SKM-1 (cell line): ENCODE measurements around the gene ADM2.

Experiments
- DNase-seq: peaks from one replicate; lab custom pipeline; 2025; ENCODE audit not compliant: unreplicated experiment; lab: John Stamatoyannopoulos, UW

ADM2 gene

GRCh38 chr22:50523806-50524675 is 42.7 kb downstream of the ADM2 start:
- DNase-seq: no peak

DNA sequence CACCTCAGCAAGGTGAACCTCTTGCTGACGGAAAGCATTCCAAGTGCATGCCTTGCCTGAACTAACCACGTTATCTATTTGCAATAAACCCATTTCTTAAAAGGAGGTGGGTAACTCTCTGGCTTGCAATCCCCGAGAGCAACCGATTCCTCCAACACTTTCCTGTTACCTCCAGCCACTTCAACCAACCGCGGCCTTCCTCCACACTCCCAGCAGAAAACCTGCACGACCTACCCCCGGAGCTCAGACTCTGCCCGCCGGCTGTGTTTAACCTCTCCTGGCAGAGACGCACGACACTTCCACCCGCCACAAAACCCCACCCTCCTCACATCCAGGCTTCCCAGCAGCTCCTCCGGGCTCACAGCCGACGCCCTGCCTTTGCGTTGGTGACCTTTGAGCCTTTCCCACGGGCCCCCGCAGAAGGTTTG is 43.3 kb downstream of the ADM2 start:
- no peak for DNase-seq

- DNase-seq: peak; percentile 92
These were observed 43.9 kb downstream of the ADM2 start, which contains the start of gene SCO2 for GRCh38 chr22:50525104-50525857. Gene SCO2 (minus strand): TSS chr22:50525598. CDS start chr22:50524411, 1,187 bp downstream.

- no peak for DNase-seq
These were observed 44.4 kb downstream of the ADM2 start for GRCh38 chr22:50525858-50526107.

DNA sequence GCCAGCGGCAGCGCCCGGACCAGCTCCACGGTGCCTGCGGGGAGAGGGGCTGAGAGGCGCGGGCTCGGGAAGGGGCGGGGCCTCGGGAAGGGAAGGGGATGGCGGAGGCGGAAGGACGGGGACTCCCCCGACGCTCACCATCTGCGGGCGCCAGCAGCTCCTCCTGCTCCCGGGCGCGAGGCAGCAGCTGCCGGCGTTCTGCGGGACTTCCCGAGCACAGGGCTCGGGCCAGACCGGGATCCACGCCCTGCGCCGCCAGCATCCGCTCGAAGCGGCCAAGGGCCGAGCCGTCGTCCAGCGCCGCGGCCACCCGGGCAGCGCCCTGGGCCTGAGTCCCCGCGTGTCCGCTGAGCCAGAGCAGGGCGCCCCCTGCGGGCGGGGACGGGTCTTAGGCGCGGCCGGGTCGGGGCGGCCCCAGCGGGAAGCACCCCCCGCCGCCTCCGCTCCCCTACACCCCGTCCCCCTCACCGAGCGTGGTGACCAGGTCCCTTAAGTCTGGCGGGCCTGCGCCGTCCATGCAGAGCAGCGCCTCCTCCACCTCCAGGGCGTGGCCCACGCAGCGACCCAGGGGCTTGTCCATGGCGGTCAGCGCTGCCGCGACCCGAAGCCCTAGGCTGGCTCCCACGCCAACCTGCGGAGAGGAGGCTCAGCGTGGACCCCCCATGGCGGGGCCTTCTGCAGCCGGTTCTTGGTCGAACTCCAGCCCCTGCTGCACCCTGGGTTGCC is 44.9 kb downstream of the ADM2 start:
- DNase-seq: peak; percentile 58

- DNase-seq: peak; percentile 58
These were observed 45.8 kb downstream of the ADM2 start for GRCh38 chr22:50526834-50527801.

GRCh38 chr22:50527921-50528681 is 46.8 kb downstream of the ADM2 start:
- DNase-seq: no peak

DNA sequence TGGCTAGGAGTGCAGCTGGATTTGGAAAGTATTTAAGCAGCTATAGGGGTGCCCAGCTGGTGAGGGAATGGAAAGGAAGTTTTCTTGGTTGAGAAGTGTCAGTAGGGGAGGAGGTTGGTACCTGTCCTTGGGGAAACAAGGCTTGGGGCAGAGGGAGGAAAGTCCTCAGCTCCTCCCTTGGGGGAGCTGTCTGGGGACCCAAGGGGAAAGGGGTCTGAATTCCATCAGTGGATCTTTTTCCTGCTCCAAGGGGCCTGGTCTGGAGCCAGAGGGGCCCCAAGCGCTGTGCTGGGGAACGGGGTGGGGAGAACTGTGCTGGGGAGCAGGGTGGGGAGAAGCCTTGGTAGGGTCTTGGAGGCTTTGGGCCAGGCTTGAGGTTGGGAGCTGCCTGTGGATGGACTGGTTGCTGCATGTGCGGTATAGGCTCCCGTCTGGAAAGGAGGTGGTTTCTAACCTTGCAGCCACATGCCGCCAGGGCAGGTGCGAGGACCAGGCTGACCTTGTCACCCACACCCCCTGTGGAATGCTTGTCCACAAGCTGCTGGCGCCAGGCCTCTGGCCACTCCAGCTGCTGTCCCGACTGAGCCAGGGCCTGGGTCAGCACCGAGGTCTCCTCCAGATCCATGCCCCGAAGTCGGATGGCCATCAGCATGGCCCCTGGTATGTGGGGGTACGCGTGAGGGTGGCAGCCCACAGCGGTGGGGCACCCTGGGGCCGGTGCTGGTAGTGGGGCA is 47.5 kb downstream of the ADM2 start:
- no peak for DNase-seq

GRCh38 chr22:50529416-50529896 is 48.1 kb downstream of the ADM2 start:
- DNase-seq: no peak

DNA sequence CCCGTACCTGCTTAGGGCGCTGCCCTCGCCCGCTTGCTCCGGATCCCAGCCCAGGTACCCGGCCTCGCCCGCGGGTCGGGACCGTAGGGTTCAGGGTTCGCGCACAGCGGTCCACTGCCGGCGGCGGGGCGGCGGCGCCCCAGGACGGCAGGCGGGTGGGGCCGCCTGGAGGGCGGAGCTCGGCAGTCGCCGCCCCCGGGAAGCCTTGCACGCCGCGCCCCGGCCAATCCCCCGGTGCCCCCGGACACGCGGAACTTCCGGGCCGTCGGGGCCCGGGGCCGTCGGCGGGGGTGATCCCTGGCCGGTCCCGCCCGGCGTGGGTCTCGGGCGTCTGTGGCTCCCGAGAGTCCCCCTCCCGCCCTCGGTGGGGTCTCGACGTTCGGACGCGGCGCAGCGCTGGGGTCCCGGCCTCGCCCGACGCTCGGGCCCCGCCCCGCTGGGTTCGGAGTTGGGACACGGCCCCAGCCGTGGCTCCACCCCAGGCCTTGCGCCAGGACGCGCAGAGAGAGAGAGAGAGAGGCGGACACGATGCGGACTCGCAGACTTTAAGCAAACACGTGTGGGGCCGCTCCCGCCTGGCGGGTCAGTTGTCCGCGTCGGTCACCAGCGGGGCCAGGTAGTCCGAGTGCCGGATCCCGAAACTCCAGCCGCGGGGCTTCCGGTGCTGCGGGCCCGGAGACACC is 48.7 kb downstream of the ADM2 start, which contains the start of gene TYMP:
Gene TYMP, minus strand, starts transcription at position 116 of the 683 bp plus-strand sequence. CDS start 303 bp downstream, outside the sequence.
- peak; percentile 58 for DNase-seq

DNA sequence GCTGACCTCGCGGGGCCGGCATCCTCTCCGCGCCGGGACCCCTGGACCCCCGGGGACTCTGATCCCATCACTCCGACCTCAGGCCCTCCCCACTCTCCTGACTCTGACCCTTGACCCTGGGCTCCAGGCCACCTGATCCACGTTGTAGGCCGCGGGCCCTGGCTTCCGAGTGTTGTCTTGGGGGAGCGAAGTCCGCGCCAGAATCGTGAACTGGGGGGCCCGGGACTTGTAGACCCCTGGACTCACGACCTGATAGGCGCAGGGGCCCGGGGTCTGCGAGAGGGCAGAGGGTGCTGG is 49.2 kb downstream of the ADM2 start:
- no peak for DNase-seq

DNA sequence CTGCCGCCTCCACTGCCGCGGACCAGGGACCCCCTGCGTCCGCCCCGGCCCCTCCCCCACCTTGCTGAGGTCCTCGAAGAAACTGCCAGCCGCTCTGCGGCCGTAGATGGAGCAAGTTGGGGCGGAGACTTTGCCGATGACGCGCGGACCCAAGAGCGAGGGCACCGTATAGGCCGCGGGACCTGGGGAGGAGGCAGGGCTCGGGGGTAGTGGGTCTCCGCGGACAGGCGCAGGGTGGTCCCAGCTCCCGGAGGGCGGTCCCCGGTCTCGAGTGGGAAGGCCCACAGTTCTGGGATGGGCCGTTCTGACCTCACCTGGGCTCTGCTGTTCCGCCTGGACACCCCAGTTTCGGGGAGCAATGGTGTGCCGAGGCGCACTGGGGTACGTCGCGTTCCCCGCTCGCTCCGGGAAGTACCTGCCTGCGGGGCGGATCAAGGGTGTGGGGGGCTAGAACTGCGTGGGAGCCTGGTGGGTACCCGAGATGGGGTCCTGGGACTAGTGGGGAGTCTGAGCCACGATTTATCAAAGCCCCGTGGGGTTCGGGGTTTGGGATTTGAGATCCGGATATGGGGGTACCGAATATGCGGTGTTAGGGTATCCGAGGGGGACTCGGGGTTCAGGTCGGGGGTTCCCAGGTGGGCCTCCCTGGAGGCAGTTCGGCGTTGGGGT is 49.7 kb downstream of the ADM2 start:
- DNase-seq: no peak

DNA sequence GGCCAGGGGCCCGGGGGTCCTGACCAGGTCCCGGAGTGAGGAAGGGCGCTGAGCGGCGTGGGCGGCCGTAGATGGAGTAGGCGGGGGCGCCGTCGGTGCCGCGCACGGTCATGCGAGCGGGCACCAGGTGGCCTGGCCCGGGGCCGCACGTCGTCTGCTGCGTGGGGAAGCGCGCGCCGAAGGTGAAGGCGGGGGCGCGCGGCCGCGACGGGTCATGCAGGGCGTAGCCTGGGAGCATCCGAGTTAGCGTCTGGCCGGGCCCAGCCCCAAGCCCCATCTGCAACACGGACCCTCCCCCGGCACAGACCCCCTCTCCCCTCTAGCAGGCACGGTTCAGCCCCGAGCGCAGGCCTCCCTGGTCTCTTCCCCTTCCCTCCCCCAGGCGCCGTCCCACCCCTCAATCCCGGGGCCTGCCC is 50.2 kb downstream of the ADM2 start:
- no peak for DNase-seq

GRCh38 chr22:50531962-50532674 is 50.8 kb downstream of the ADM2 start:
- no peak for DNase-seq

DNA sequence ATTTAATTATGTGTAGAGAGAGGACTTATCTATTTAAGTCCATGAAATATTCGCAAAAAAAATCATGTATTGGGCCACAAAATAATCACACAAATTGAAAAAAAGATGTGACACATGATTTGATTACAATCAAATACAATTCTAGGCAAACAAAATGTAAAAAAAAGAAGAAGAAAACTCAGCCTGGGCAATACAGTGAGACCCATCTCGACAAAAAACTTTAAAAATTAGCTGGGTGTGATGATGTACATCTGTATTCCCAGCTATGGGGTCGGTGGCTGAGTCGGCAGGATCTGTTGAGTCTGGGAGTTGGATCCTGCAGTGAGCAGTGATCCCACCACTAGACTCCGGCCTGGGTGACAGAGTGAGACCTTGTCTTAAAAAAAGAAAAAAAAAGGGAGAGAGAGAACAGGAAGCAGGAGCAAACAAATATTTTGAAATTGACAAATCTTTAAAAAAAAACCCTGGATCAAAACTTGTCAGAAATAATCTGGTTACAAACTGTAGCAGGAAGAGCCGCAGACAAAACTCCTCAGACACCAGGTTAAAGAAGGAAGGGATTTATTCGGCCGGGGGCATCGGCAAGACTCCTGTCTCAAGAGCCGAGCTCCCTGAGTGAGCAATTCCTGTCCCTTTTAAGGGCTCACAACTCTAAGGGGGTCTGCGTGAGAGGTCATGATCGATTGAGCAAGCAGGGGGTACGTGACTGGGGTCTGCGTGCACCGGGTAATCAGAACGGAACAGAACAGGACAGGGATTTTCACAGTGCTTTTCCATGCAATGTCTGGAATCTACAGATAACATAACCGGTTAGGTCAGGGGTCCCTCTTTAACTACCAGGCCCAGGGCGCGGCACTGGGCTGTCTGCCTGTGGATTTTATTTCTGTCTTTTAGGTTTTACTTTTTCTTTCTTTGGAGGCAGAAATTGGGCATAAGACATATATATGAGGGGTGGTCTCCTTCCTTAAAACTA is 51.8 kb downstream of the ADM2 start:
- no peak for DNase-seq
